CD14-positive monocyte (primary cell): ENCODE data around the gene SMAD2. TPM values are rescaled to one million over a fixed set of nuclear protein-coding genes. Genes with fewer than 3 reads are reported as not detected.

Experiments
- DNase-seq, 3 donors: peaks; one replicate each; pipeline ENCODE4 v3.0.0-alpha.2; 2011 to 2022
- H2AFZ ChIP-seq: 2 replicates; pipeline ENCODE4 v1.6.0; 2012; ENCODE audit warnings: mild to moderate bottlenecking, low read depth, low read length, inconsistent platforms; ENCODE audit not compliant: insufficient read depth, poor library complexity, severe bottlenecking
- H3K27ac ChIP-seq, 2 donors: 1 replicate in 1 of 2; 2 replicates in 1 of 2; pipeline ENCODE4 v1.5.1; 2012 to 2013; ENCODE audit warnings: low read length in 2 of 2, control low read depth in 1 of 2, inconsistent platforms in 1 of 2, low read depth in 1 of 2, mild to moderate bottlenecking in 1 of 2
- H3K27me3 ChIP-seq, 2 donors: one replicate each; pipeline versions ENCODE4 v1.6.0 to v1.6.1; 2011 to 2013; ENCODE audit warnings: low read length in 2 of 2; ENCODE audit not compliant: control insufficient read depth in 2 of 2, insufficient read depth in 2 of 2
- H3K36me3 ChIP-seq, 2 donors: replicated peaks in 1 of 2; 1 replicate in 1 of 2; 2 replicates in 1 of 2; pipeline versions ENCODE4 v1.5.1 to v1.6.1; 2012 to 2013; ENCODE audit warnings: low read length in 2 of 2, control low read depth in 1 of 2, inconsistent platforms in 1 of 2, mild to moderate bottlenecking in 1 of 2; ENCODE audit not compliant: insufficient read depth in 2 of 2, control insufficient read depth in 1 of 2
- H3K4me1 ChIP-seq, 2 donors: 1 replicate in 1 of 2; 2 replicates in 1 of 2; pipeline versions ENCODE4 v1.5.1 to v1.6.1; 2012 to 2013; ENCODE audit warnings: low read length in 2 of 2, control low read depth in 1 of 2, inconsistent platforms in 1 of 2, mild to moderate bottlenecking in 1 of 2, moderate library complexity in 1 of 2; ENCODE audit not compliant: insufficient read depth in 2 of 2, control insufficient read depth in 1 of 2
- H3K4me2 ChIP-seq: replicated peaks from 2 replicates; pipeline ENCODE3; 2012; ENCODE audit warnings: low read length, moderate library complexity, mild to moderate bottlenecking; ENCODE audit not compliant: poor library complexity, severe bottlenecking; ENCODE audit errors: extremely low read depth
- H3K4me3 ChIP-seq, 3 experiments: fragments of 200-600 bp in 1 of 3; sonication (generic) in 1 of 3; replicated peaks in 1 of 3; 1 replicate in 2 of 3; 2 replicates in 1 of 3; pipeline ENCODE4 v1.5.1; 2011 to 2013; ENCODE audit warnings: low read length in 3 of 3, mild to moderate bottlenecking in 3 of 3, control low read depth in 2 of 3, low read depth in 2 of 3, inconsistent platforms in 1 of 3, moderate library complexity in 1 of 3
- H3K79me2 ChIP-seq: 2 replicates; pipeline ENCODE4 v1.6.0; 2012; ENCODE audit warnings: mild to moderate bottlenecking, control low read depth, inconsistent platforms, low read length, moderate library complexity; ENCODE audit not compliant: insufficient read depth
- H3K9ac ChIP-seq: 2 replicates; pipeline ENCODE4 v1.6.0; 2017; ENCODE audit warnings: low read length, mild to moderate bottlenecking; ENCODE audit not compliant: insufficient read depth, poor library complexity, severe bottlenecking
- H3K9me3 ChIP-seq, 2 donors: replicated peaks in 1 of 2; 1 replicate in 1 of 2; 2 replicates in 1 of 2; pipeline versions ENCODE4 v1.5.1 to v1.6.1; 2012 to 2013; ENCODE audit warnings: low read length in 2 of 2, control low read depth in 1 of 2; ENCODE audit not compliant: control insufficient read depth in 1 of 2, insufficient read depth in 1 of 2
- H4K20me1 ChIP-seq: 2 replicates; pipeline ENCODE4 v1.6.0; 2012; ENCODE audit warnings: mild to moderate bottlenecking, low read length, control low read depth, moderate library complexity; ENCODE audit not compliant: insufficient read depth
- H3K27ac Mint-ChIP-seq, 7 donors: one replicate each; pipeline ENCODE4 v1.8.0; 2020; ENCODE audit warnings: mild to moderate bottlenecking in 7 of 7, mixed read lengths in 7 of 7, moderate library complexity in 6 of 7, inconsistent platforms in 2 of 7
- H3K27me3 Mint-ChIP-seq, 3 donors: one replicate each; pipeline ENCODE4 v1.8.0; 2021 to 2022; ENCODE audit warnings: low read depth in 3 of 3, mild to moderate bottlenecking in 3 of 3, mixed read lengths in 3 of 3, moderate library complexity in 3 of 3, inconsistent platforms in 1 of 3
- H3K36me3 Mint-ChIP-seq, 2 donors: one replicate each; pipeline ENCODE4 v1.8.0; 2020; ENCODE audit warnings: mixed read lengths in 2 of 2, inconsistent platforms in 1 of 2, mild to moderate bottlenecking in 1 of 2
- H3K4me1 Mint-ChIP-seq: one replicate; pipeline ENCODE4 v1.8.0; 2020; ENCODE audit warnings: mild to moderate bottlenecking, mixed read lengths
- H3K4me3 Mint-ChIP-seq, 2 donors: one replicate each; pipeline ENCODE4 v1.8.0; 2020; ENCODE audit warnings: mild to moderate bottlenecking in 2 of 2, mixed read lengths in 2 of 2, moderate library complexity in 1 of 2
- H3K9me3 Mint-ChIP-seq, 7 donors: one replicate each; pipeline ENCODE4 v1.8.0; 2020 to 2022; ENCODE audit warnings: mixed read lengths in 7 of 7, mild to moderate bottlenecking in 6 of 7, moderate library complexity in 6 of 7, inconsistent platforms in 2 of 7
- CTCF ChIP-seq: fragments of 200-600 bp; IDR thresholded peaks from one replicate; pipeline ENCODE4 v1.8.0; 2022; ENCODE audit warnings: antibody characterized with exemption, mild to moderate bottlenecking
- whole genome bisulfite sequencing: methylation state at CpG from one replicate; pipeline ENCODE4 v1.1.5; 2013; ENCODE audit warnings: missing lambda C conversion rate; ENCODE audit not compliant: insufficient coverage; 5-methylcytosine and 5-hydroxymethylcytosine counted together
- intact Hi-C, 2 donors: fragments of 100-400 bp; cut with micrococcal nuclease; formaldehyde crosslinking; loops; one replicate each; pipeline versions ENCODE4 v1.15.0 to v1.15.1; 2023
- polyA plus RNA-seq, 3 donors: library from polyadenylated mRNA; depleted of rRNA in 1 of 3; unstranded in 2 of 3; stranded (reverse) in 1 of 3; fragments of 300-500 nt in 2 of 3; fragments of >200 nt in 1 of 3; fragmentation: Illumina TruSeq in 2 of 3; gene quantifications; 1 replicate in 2 of 3; 2 replicates in 1 of 3; pipeline ENCODE4 v1.2.3, GENCODE V29; 2012 to 2021

Gene SMAD2
- polyA plus RNA-seq, 3 donors, result 48.1 to 72.6 (median 70.6) TPM

GRCh38 chr18:47815486-47816270 is 114.8 kb downstream of the SMAD2 start:
- TF ChIP-seq CTCF, result no peak
- Histone ChIP-seq H3K4me2 (no peak overlapping the region), H3K27me3 (no peaks in the 10 kb centered on the region), H3K79me2 (no peaks in the 10 kb centered on the region), H3K27ac (no peak overlapping the region), H3K36me3 (no peaks in the 10 kb centered on the region), H3K9ac (no peak overlapping the region), H3K9me3 (no peaks in the 10 kb centered on the region), H3K4me1 (no peaks in the 10 kb centered on the region), H2AFZ (no peak overlapping the region), H3K4me3 (no peak overlapping the region), H4K20me1 (no peaks in the 10 kb centered on the region)
- DNase-seq, result no peak
- H3K27ac Mint-ChIP-seq, result peak overlapping the region in 1 of 7 donors; percentile 8
- WGBS, result 98% methylated on average over 3 of the region's 5 CpGs
- intact Hi-C loops, result no loop called here
- H3K27me3 Mint-ChIP-seq, result no peaks in the 10 kb centered on the region
- no peak overlapping the region for H3K4me3 Mint-ChIP-seq
- H3K4me1 Mint-ChIP-seq, result no peaks in the 10 kb centered on the region
- peaks cover 0 to 8% (median 0%) of the 10 kb centered on the region in 7 donors for H3K9me3 Mint-ChIP-seq
- H3K36me3 Mint-ChIP-seq, result peaks cover 2 to 3% of the 10 kb centered on the region in 2 donors

GRCh38 chr18:47809420-47809819 is 121.0 kb downstream of the SMAD2 start:
- H3K4me3 ChIP-seq, result no peak overlapping the region
- H3K4me3 Mint-ChIP-seq, result no peak overlapping the region
- no peaks in the 10 kb centered on the region for H3K79me2 ChIP-seq
- H3K27me3 ChIP-seq, result no peaks in the 10 kb centered on the region
- no peaks in the 10 kb centered on the region for H4K20me1 ChIP-seq
- H3K27me3 Mint-ChIP-seq, result peaks cover 0 to 4% (median 1%) of the 10 kb centered on the region in 3 donors
- H2AFZ ChIP-seq, result no peak overlapping the region
- no peaks in the 10 kb centered on the region for H3K36me3 ChIP-seq
- no peak overlapping the region for H3K27ac Mint-ChIP-seq
- no peak overlapping the region for H3K4me2 ChIP-seq
- H3K9me3 ChIP-seq, result no peaks in the 10 kb centered on the region
- intact Hi-C loops, result no loop called here
- H3K9me3 Mint-ChIP-seq, result peaks cover 0 to 13% (median 2%) of the 10 kb centered on the region in 7 donors
- H3K9ac ChIP-seq, result no peak overlapping the region
- DNase-seq, result no peak
- TF ChIP-seq CTCF, result no peak
- H3K4me1 Mint-ChIP-seq, result no peaks in the 10 kb centered on the region
- H3K4me1 ChIP-seq, result no peaks in the 10 kb centered on the region
- no peak overlapping the region for H3K27ac ChIP-seq
- WGBS, result 90% methylated on average over 2 of the region's 3 CpGs
- peaks cover 0 to 2% of the 10 kb centered on the region in 2 donors for H3K36me3 Mint-ChIP-seq
